Neural cell (in vitro differentiated cells): ENCODE measurements around the gene PAFAH2. TPM values are rescaled to one million over a fixed set of nuclear protein-coding genes. Genes with fewer than 3 reads are reported as not detected.

ENCODE experiments used
- H2AFZ ChIP-seq: fragments of 200-600, 300-800 bp; sonication (generic), shearing (Covaris generic); 2 replicates; pipeline ENCODE4 v1.6.0; 2014; ENCODE audit warnings: low read depth, mild to moderate bottlenecking, antibody characterized with exemption, low read length, moderate library complexity
- H3F3A ChIP-seq: fragments of 200-600 bp; shearing (Covaris generic); 2 replicates; pipeline ENCODE4 v1.6.1; 2016; ENCODE audit warnings: mild to moderate bottlenecking, moderate library complexity, mixed read lengths, antibody characterized with exemption, low read length; ENCODE audit not compliant: insufficient read depth, poor library complexity, severe bottlenecking
- H3K27ac ChIP-seq: fragments of 200-600, 300-800 bp; sonication (generic), shearing (Covaris generic); 2 replicates; pipeline ENCODE4 v1.5.1; 2014; ENCODE audit warnings: mild to moderate bottlenecking, low read length, moderate library complexity
- H3K27me3 ChIP-seq: fragments of 300-800, 200-600 bp; sonication (generic), shearing (Covaris generic); 2 replicates; pipeline ENCODE4 v1.6.0; 2014; ENCODE audit warnings: mild to moderate bottlenecking, low read depth, low read length, moderate library complexity; ENCODE audit not compliant: insufficient read depth
- H3K36me3 ChIP-seq: fragments of 300-800, 200-600 bp; sonication (generic), shearing (Covaris generic); 2 replicates; pipeline ENCODE4 v1.5.1; 2014; ENCODE audit warnings: mild to moderate bottlenecking, antibody characterized with exemption, low read length, moderate library complexity; ENCODE audit not compliant: insufficient read depth
- H3K4me2 ChIP-seq: fragments of 300-800, 200-600 bp; sonication (generic), shearing (Covaris generic); 2 replicates; pipeline ENCODE4 v1.6.0; 2014; ENCODE audit warnings: mild to moderate bottlenecking, low read length
- H3K4me3 ChIP-seq: fragments of 300-800, 200-600 bp; sonication (generic), shearing (Covaris generic); 2 replicates; pipeline ENCODE4 v1.5.1; 2014; ENCODE audit warnings: mild to moderate bottlenecking, low read length, moderate library complexity
- H3K79me2 ChIP-seq: fragments of 200-600 bp; shearing (Covaris generic); replicated peaks from 2 replicates; pipeline ENCODE4 v1.6.0; 2014; ENCODE audit warnings: mild to moderate bottlenecking, low read length, moderate library complexity; ENCODE audit not compliant: insufficient read depth
- H3K9ac ChIP-seq: fragments of 300-800, 200-600 bp; sonication (generic), shearing (Covaris generic); 2 replicates; pipeline ENCODE4 v1.6.1; 2016; ENCODE audit warnings: mild to moderate bottlenecking, low read length, mixed read lengths
- H3K9me2 ChIP-seq: fragments of 200-600 bp; shearing (Covaris generic); 2 replicates; pipeline ENCODE4 v1.6.1; 2016; ENCODE audit warnings: mild to moderate bottlenecking, low read length, mixed read lengths; ENCODE audit not compliant: insufficient read depth
- H3K9me3 ChIP-seq: fragments of 200-600, 300-800 bp; sonication (generic), shearing (Covaris generic); 2 replicates; pipeline ENCODE4 v1.6.1; 2016; ENCODE audit warnings: mild to moderate bottlenecking, mixed run types, low read length, moderate library complexity, mixed read lengths
- H4K20me1 ChIP-seq: fragments of 200-600 bp; shearing (Covaris generic); 2 replicates; pipeline ENCODE4 v1.6.1; 2016; ENCODE audit warnings: mild to moderate bottlenecking, mixed run types; ENCODE audit not compliant: insufficient read depth
- CTCF ChIP-seq: fragments of 450-650 bp; IDR thresholded peaks from 2 replicates; pipeline ENCODE4 v1.5.1; 2014; ENCODE audit warnings: antibody characterized with exemption, mild to moderate bottlenecking, moderate library complexity; ENCODE audit not compliant: poor library complexity, severe bottlenecking
- EP300 ChIP-seq: fragments of 450-650 bp; conservative IDR thresholded peaks from 2 replicates; pipeline ENCODE4 v1.6.1; 2014; ENCODE audit warnings: antibody characterized with exemption, mild to moderate bottlenecking, moderate library complexity; ENCODE audit not compliant: poor library complexity, severe bottlenecking
- EZH2 ChIP-seq: fragments of 200-600, 300-800 bp; shearing (Covaris generic), sonication (generic); IDR thresholded peaks from 2 replicates; pipeline ENCODE4 v1.6.1; 2014; ENCODE audit warnings: antibody characterized with exemption, low read length, borderline replicate concordance, mild to moderate bottlenecking; ENCODE audit not compliant: insufficient read depth, poor library complexity, severe bottlenecking
- MXI1 ChIP-seq: fragments of 450-650 bp; conservative IDR thresholded peaks from 2 replicates; pipeline ENCODE4 v1.6.1; 2014; ENCODE audit warnings: antibody characterized with exemption, mild to moderate bottlenecking; ENCODE audit not compliant: poor library complexity, severe bottlenecking
- POLR2AphosphoS5 ChIP-seq: IDR thresholded peaks from 2 replicates; pipeline ENCODE4 v1.6.1; 2012
- RAD21 ChIP-seq: fragments of 450-650 bp; conservative IDR thresholded peaks from 2 replicates; pipeline ENCODE4 v1.6.1; 2014; ENCODE audit warnings: antibody characterized with exemption, mild to moderate bottlenecking, moderate library complexity
- REST ChIP-seq: IDR thresholded peaks from 2 replicates; pipeline ENCODE4 v1.6.1; 2012; ENCODE audit warnings: borderline replicate concordance
- SMC3 ChIP-seq: fragments of 450-650 bp; conservative IDR thresholded peaks from 2 replicates; pipeline ENCODE4 v1.6.1; 2014; ENCODE audit warnings: antibody characterized with exemption, mild to moderate bottlenecking, moderate library complexity; ENCODE audit not compliant: poor library complexity
- TAF1 ChIP-seq: IDR thresholded peaks from 2 replicates; pipeline ENCODE4 v1.6.1; 2012; ENCODE audit warnings: low read depth
- polyA plus RNA-seq: library from polyadenylated mRNA; depleted of rRNA; stranded (reverse); fragments of >200 nt; gene quantifications from 2 replicates; pipeline ENCODE4 v1.2.3, GENCODE V29; 2014

The PAFAH2 gene
- polyA plus RNA-seq, 1 donor from 2014 or later = 7.9 TPM

- H3K9ac ChIP-seq = peak overlapping the region; percentile 82
- H2AFZ ChIP-seq = peak overlapping the region; percentile 54
- H3K36me3 ChIP-seq = no peaks in the 10 kb centered on the region
- no peaks in the 10 kb centered on the region for H4K20me1 ChIP-seq
- peak overlapping the region; percentile 93 for H3K4me3 ChIP-seq
- no peaks in the 10 kb centered on the region for H3K9me2 ChIP-seq
- no peaks in the 10 kb centered on the region for H3K79me2 ChIP-seq
- H3K4me2 ChIP-seq = peak overlapping the region; percentile 42
- no peaks in the 10 kb centered on the region for H3F3A ChIP-seq
- TF ChIP-seq EP300 (no peak), CTCF (no peak), MXI1 (no peak), TAF1 (no peak), POLR2AphosphoS5 (no peak), SMC3 (no peak), EZH2 (no peak), RAD21 (no peak), REST (no peak)
- H3K27ac ChIP-seq = no peak overlapping the region
- H3K27me3 ChIP-seq = no peaks in the 10 kb centered on the region
- H3K9me3 ChIP-seq = no peaks in the 10 kb centered on the region
Measured at GRCh38 chr1:26034504-26035202, 36.8 kb upstream of the PAFAH2 start.

- no peaks in the 10 kb centered on the region for H3K9me2 ChIP-seq
- no peak overlapping the region for H2AFZ ChIP-seq
- no peak overlapping the region for H3K4me2 ChIP-seq
- TF ChIP-seq REST (no peak), RAD21 (no peak), EZH2 (no peak), SMC3 (no peak), POLR2AphosphoS5 (no peak), TAF1 (no peak), CTCF (no peak), MXI1 (no peak), EP300 (no peak)
- no peak overlapping the region for H3K4me3 ChIP-seq
- no peaks in the 10 kb centered on the region for H3K27me3 ChIP-seq
- no peaks in the 10 kb centered on the region for H3F3A ChIP-seq
- no peaks in the 10 kb centered on the region for H3K36me3 ChIP-seq
- no peak overlapping the region for H3K27ac ChIP-seq
- no peak overlapping the region for H3K9ac ChIP-seq
- H3K9me3 ChIP-seq = no peaks in the 10 kb centered on the region
- no peaks in the 10 kb centered on the region for H4K20me1 ChIP-seq
- no peaks in the 10 kb centered on the region for H3K79me2 ChIP-seq
Measured at GRCh38 chr1:26032656-26033357, 34.9 kb upstream of the PAFAH2 start.
